ENCODE measurements around the gene MRPL14. TPM values are rescaled to one million over a fixed set of nuclear protein-coding genes. Genes with fewer than 3 reads are reported as not detected.

Gene MRPL14
- total and polyA plus RNA-seq, 2 of the 8 experiments (the other 6 are each of a cell fraction or from before 2014, with no cell fraction given): 82.0 to 97.1 TPM

DNA sequence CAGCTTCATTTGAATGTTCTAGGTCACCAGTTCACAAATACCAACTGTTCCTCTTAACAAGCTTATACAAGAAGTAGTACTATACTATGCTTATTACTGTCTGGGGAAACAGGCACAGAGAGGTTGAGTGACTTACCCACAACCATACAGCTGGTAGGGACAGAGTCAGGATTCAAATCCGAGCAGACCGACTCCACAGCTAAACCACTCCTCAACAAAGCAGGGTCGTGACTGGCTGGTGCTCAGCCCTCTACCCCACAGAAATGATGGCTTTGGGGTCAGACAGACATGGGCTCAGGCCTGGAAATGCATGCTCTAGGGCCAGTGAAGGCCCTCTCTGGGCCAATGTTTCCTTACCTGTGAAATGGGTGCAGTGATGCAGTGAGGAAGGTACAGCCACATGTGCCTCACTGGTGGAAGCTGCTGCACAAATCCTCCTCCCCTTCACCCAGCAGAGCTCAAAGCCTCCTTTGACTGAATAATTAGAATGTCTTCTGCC is 63.6 kb downstream of the MRPL14 start (continued):
- TF ChIP-seq CHD7 (IDR thresholded peaks at IDR 0.05; ENCODE audit: insufficient replicate concordance, low read length) (no peak), FOSL1 (IDR thresholded peaks at IDR 0.05; ENCODE audit: insufficient read depth, low read depth, low read length) (no peak), CHD1 (IDR thresholded peaks at IDR 0.05; ENCODE audit: low read depth, low read length) (no peak), RXRA (IDR thresholded peaks at IDR 0.05; ENCODE audit: insufficient read depth, low read depth, low read length) (no peak)
